Stimulated activated CD8-positive, alpha-beta memory T cell treated with anti-CD3 and anti-CD28 coated beads, Interleukin-7, amount 100 ng/mL, for 48 hours (primary cell): ENCODE results near the gene CCN5.
"Not testable (repeated sequence)": the region's sequence is repeated elsewhere in the genome, so short reads cannot be mapped to it uniquely, and the experiment has no call there.

ENCODE experiments used
- DNase-seq, 2 donors: peaks; one replicate each; pipeline ENCODE4 v3.0.0-alpha.2; 2020; ENCODE audit warnings: low read depth in 1 of 2; ENCODE audit errors: extremely low read depth in 1 of 2

CCN5 gene

GRCh38 chr20:44756011-44756688 lies 41.0 kb downstream of the CCN5 start:
- DNase-seq: no peak

DNA sequence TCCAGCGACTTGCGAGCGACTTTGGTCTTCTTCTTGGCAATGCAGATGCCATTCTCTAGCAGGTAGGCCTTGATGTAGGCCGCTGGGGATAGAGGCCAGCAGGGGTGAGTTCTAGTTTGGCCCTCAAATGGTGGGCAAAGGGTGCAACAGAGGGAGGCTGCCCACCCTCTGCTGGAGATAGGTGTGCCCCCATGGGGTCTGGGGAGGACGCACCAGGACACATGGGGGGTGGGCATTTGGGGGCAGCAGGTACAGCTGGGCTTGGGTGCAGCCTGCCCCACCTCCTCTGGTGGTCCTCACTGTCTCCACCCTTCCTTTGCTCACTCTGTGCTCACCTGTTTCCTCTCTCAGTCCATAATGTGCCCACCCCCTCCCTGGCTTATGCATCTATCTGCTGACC lies 41.8 kb downstream of the CCN5 start:
- DNase-seq: no peak

GRCh38 chr20:44758247-44759101 lies 43.3 kb downstream of the CCN5 start:
- no peak for DNase-seq

DNA sequence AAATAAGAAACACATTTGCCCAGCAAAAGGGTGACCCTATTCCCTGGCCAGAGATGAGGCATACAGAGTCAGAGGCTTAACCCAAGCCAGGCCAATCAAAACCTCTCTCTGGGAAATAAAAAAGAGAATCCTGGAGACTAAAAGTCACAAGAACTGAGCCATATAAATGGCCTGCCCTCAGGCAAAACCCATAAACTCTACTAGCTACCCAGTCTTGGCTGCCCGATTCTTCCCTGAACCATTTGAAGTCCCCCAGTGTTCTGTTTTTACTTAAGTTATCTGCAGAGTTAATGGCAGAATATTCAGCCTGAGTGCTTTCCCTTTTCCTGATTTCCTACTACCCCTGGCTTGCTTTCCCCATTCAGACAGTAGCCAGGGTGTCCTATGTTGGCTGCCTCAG lies 44.4 kb downstream of the CCN5 start:
- DNase-seq: no peak

- no peak for DNase-seq
These were observed 46.3 kb downstream of the CCN5 start for GRCh38 chr20:44761423-44761822.

DNA sequence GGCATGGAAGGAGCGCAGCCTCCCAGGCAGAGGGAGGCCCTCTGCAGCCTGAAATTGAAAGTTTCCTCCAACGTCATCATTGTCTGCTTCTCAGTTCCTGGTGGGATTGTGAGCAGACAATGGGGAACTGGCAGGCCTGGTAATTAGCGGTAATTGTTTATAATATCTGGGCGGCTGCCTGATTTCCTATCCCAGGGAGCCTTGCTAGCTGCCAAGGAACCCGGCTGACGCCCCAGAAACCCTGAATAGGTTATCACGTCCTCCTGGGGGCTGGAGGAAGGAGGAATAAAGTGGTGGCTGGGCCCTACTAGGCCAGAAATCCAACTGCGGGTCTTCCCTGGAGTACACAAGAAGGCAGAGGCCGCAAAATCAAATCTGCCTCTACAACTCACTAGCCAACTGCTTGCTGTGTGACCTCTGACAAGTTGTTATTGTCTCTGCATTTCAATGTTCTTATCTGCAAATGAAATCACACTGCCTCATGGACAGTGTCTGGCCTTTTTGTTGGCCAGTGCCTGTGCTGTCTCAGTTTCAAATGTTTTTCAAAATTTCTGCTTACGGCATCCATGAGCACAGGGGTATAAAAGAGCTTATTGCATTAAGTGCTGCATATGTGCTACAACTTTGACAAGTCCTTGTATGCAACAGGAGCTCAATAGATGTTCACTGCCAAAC lies 47.4 kb downstream of the CCN5 start:
- no peak for DNase-seq

DNA sequence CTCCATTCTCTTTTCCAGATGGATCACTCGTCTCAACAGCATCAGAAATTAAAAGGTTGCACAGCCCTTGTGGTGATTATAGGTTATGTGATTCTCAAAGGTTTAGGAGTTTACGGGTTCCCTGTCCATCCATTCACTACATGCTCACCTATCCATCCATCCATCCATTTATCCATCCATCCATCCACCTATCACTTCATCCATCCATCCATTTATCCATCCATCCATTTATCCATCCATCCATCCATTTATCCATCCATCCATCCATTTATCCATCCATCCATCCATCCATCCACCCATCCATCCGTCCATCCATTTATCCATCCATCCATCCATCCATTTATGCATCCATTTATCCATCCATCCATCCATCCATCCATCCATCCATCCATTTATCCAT lies 48.6 kb downstream of the CCN5 start:
- DNase-seq: not testable (repeated sequence)

DNA sequence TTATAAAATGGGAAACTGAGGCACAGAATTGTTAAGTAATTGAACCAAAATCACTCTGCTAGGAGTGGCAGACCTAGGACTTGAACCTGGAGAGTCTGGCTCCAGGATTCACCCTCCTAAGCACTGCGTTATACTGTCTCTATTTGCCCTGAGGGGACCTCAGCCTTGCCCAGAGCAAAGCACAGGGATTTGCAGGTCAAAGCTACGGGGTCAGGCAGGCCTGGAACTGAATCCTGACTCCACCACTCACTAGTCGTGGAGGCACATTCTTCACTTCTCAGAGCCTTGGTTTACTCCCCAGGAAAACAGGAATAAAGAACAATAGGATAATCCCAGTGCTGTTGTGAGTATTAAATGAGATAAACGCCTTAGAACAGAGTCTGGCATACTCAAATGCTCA lies 49.9 kb downstream of the CCN5 start:
- no peak for DNase-seq

GRCh38 chr20:44765701-44766347 lies 50.7 kb downstream of the CCN5 start:
- no peak for DNase-seq

GRCh38 chr20:44768256-44768655 lies 53.1 kb downstream of the CCN5 start:
- no peak for DNase-seq

GRCh38 chr20:44768854-44769480 lies 53.8 kb downstream of the CCN5 start:
- DNase-seq: no peak

DNA sequence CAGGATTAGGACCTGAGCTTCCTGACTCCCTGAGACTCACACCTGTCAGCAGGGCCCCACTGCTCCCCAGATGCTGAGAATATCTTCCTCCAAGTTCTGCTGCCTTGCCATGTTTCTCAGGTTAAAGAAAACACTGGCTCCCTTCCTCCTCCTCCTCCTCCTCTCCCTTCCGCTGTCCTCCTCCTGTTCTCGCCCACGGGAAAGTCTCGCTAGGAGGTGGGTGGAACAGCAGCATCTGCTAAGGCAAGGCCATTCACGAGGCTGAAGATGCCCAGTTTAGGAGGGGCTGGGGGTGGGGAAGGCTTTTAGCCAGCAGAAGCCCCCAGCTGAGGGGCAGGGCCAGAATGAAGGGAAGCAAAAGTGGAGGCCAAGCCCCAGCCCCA lies 54.3 kb downstream of the CCN5 start:
- no peak for DNase-seq

DNA sequence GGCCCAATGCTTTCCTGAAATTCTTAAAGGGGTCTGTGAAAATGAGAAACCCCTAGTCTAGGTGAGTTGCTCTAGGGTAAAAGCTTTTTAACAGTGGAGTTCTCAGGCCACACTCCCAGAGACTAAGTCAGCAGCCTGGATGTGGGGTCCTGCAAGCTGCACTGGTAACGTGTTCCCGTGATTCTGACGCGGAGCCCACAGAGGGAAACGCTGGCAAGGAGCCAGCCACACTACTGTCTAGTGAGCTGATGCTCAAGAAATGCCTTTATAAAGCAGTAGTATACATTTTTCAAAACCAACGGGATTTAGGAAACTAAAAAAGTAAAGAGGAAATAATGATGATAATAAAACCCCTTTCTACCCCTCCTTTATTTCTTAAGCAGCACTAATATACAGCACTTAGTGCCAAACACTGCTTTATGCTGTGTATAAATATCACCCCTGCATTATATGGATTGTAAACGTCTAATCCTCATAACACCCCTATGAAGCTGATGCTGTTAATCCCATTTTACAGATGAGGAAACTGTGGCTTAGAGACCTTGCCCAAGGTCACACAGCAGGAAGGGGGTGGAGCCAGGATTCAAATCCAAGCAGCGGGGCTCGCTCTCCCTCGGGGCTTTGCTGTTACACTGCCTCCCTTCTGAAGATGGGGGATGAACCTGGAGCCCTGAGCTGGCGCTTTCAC lies 55.5 kb downstream of the CCN5 start:
- DNase-seq: no peak

- DNase-seq: no peak
These were observed 56.0 kb downstream of the CCN5 start for GRCh38 chr20:44771172-44771535.

- DNase-seq: no peak
These were observed 57.5 kb downstream of the CCN5 start for GRCh38 chr20:44772636-44773035.

GRCh38 chr20:44773070-44773829 lies 58.1 kb downstream of the CCN5 start:
- no peak for DNase-seq

DNA sequence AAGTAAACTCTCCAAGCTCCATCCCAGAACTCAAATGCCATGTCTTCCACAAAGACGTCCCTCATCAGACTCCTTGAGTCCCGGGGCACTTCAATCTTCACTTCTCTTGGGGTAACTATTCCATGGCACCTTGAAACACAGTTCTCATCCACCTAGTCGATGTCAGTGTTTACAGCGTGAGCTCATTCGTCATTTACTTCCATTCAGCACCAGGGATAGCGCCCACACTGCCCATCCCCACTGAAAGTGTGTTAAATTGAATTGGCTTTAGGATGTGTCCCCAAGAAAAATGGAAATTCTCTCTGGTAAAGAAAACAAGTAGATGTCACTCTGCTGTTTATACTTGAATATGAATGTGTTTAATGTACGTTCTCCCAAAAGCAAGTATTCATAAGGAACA lies 61.8 kb downstream of the CCN5 start:
- no peak for DNase-seq
